ENCODE measurements around the gene PIRT.

DNA sequence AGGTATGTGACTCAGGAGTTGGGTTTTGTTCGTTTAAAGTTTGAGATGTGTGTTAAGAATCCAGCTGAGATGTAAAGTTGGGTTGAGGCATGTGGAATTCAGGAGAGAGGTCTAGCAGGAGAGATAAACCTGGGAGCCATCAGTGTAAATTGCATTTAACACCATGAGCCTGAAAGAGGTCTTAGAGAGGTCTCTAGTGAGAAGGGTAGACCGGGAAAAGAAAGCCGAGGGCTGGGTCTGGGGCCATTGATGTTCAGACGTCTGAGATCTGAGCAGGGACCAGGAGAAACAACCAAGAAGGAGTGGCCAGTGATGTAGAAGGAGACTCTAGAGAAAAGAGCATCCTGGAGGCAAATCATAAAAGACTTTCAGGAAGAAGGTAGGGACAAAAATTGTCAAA lies 44.1 kb upstream of the PIRT start:
- TF ChIP-seq, protein P1, sequence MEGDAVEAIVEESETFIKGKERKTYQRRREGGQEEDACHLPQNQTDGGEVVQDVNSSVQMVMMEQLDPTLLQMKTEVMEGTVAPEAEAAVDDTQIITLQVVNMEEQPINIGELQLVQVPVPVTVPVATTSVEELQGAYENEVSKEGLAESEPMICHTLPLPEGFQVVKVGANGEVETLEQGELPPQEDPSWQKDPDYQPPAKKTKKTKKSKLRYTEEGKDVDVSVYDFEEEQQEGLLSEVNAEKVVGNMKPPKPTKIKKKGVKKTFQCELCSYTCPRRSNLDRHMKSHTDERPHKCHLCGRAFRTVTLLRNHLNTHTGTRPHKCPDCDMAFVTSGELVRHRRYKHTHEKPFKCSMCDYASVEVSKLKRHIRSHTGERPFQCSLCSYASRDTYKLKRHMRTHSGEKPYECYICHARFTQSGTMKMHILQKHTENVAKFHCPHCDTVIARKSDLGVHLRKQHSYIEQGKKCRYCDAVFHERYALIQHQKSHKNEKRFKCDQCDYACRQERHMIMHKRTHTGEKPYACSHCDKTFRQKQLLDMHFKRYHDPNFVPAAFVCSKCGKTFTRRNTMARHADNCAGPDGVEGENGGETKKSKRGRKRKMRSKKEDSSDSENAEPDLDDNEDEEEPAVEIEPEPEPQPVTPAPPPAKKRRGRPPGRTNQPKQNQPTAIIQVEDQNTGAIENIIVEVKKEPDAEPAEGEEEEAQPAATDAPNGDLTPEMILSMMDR (IDR thresholded peaks at IDR 0.05; ENCODE audit: low read length): no peak
- TF ChIP-seq EZH2phosphoT487 (IDR thresholded peaks at IDR 0.05; ENCODE audit: low read length): no peak
